ENCODE measurements around the gene UBE3D.

The UBE3D gene

GRCh38 chr6:82984720-82985119 is 80.9 kb downstream of the UBE3D start:
- TF ChIP-seq CTCF (IDR thresholded peaks at IDR 0.05; ENCODE audit: control insufficient read depth, extremely low read depth, insufficient read depth) = no peak
- no peak overlapping the region for H3K4me3 ChIP-seq (ENCODE audit: low read depth, low read length)
- DNase-seq (ENCODE audit: low read depth) = no peak

GRCh38 chr6:82980086-82980485 is 85.6 kb downstream of the UBE3D start:
- DNase-seq (ENCODE audit: low read depth) = no peak
- TF ChIP-seq CTCF (IDR thresholded peaks at IDR 0.05; ENCODE audit: control insufficient read depth, extremely low read depth, insufficient read depth) = no peak
- no peak overlapping the region for H3K4me3 ChIP-seq (ENCODE audit: low read depth, low read length)

GRCh38 chr6:82979657-82980056 is 86.0 kb downstream of the UBE3D start:
- no peak for DNase-seq (ENCODE audit: low read depth)
- TF ChIP-seq CTCF (IDR thresholded peaks at IDR 0.05; ENCODE audit: control insufficient read depth, extremely low read depth, insufficient read depth) = no peak
- H3K4me3 ChIP-seq (ENCODE audit: low read depth, low read length) = no peak overlapping the region

- no peak overlapping the region for H3K4me3 ChIP-seq (ENCODE audit: low read depth, low read length)
- DNase-seq (ENCODE audit: low read depth) = no peak
Measured at GRCh38 chr6:82978362-82978945, 87.2 kb downstream of the UBE3D start.

GRCh38 chr6:82976179-82976578 is 89.5 kb downstream of the UBE3D start:
- DNase-seq (ENCODE audit: low read depth) = no peak
- TF ChIP-seq CTCF (IDR thresholded peaks at IDR 0.05; ENCODE audit: control insufficient read depth, extremely low read depth, insufficient read depth) = no peak
- H3K4me3 ChIP-seq (ENCODE audit: low read depth, low read length) = no peak overlapping the region

More at GRCh38 chr6:82978362-82978945, 87.2 kb downstream of the UBE3D start:
- no peak for TF ChIP-seq CTCF (IDR thresholded peaks at IDR 0.05; ENCODE audit: control insufficient read depth, extremely low read depth, insufficient read depth)

GRCh38 chr6:82971877-82972460 is 93.7 kb downstream of the UBE3D start:
- H3K4me3 ChIP-seq (ENCODE audit: low read depth, low read length) = no peak overlapping the region
- no peak for DNase-seq (ENCODE audit: low read depth)
- TF ChIP-seq CTCF (IDR thresholded peaks at IDR 0.05; ENCODE audit: control insufficient read depth, extremely low read depth, insufficient read depth) = no peak

- H3K4me3 ChIP-seq (ENCODE audit: low read depth, low read length) = no peak overlapping the region
- TF ChIP-seq CTCF (IDR thresholded peaks at IDR 0.05; ENCODE audit: control insufficient read depth, extremely low read depth, insufficient read depth) = no peak
- no peak for DNase-seq (ENCODE audit: low read depth)
Measured at GRCh38 chr6:82970839-82971238, 94.8 kb downstream of the UBE3D start.

Data from LNCaP clone FGC (cell line).